Lower leg skin (tissue), 3 donors: Measurements from ENCODE around the gene ENOX2.

ENCODE experiments used
- POLR2A ChIP-seq, 2 donors: fragments of 450-650 bp; IDR thresholded peaks; one replicate each; pipeline ENCODE4 v1.6.1; 2016 to 2017; ENCODE audit warnings: antibody characterized with exemption in 2 of 2, mild to moderate bottlenecking in 1 of 2, moderate library complexity in 1 of 2
- TF ChIP-seq, protein P1 (sequence below), 3 donors: fragments of 450-650 bp; IDR thresholded peaks; one replicate each; pipeline ENCODE4 v1.5.1; 2016; ENCODE audit warnings: antibody characterized with exemption in 3 of 3, mild to moderate bottlenecking in 3 of 3, moderate library complexity in 2 of 3

GRCh38 chrX:130704053-130705038 is 198.7 kb downstream of the ENOX2 start:
- TF ChIP-seq, protein P1, sequence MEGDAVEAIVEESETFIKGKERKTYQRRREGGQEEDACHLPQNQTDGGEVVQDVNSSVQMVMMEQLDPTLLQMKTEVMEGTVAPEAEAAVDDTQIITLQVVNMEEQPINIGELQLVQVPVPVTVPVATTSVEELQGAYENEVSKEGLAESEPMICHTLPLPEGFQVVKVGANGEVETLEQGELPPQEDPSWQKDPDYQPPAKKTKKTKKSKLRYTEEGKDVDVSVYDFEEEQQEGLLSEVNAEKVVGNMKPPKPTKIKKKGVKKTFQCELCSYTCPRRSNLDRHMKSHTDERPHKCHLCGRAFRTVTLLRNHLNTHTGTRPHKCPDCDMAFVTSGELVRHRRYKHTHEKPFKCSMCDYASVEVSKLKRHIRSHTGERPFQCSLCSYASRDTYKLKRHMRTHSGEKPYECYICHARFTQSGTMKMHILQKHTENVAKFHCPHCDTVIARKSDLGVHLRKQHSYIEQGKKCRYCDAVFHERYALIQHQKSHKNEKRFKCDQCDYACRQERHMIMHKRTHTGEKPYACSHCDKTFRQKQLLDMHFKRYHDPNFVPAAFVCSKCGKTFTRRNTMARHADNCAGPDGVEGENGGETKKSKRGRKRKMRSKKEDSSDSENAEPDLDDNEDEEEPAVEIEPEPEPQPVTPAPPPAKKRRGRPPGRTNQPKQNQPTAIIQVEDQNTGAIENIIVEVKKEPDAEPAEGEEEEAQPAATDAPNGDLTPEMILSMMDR (IDR thresholded peaks at IDR 0.05), result no peak
- no peak for TF ChIP-seq POLR2A (IDR thresholded peaks at IDR 0.05)
